DND-41 (cell line): ENCODE data around the gene LRRC28.

Experiments used
- CTCF ChIP-seq: IDR thresholded peaks from 2 replicates; pipeline ENCODE4 v1.5.1; 2012; ENCODE audit warnings: borderline replicate concordance, low read length, moderate library complexity, mild to moderate bottlenecking; ENCODE audit not compliant: poor library complexity, severe bottlenecking; ENCODE audit errors: extremely low read depth
- EZH2 ChIP-seq: IDR thresholded peaks from 3 replicates; pipeline ENCODE4 v1.6.1; 2012; ENCODE audit warnings: borderline replicate concordance, low read depth, mild to moderate bottlenecking, moderate library complexity, low read length, inconsistent platforms; ENCODE audit not compliant: severe bottlenecking

- TF ChIP-seq CTCF (no peak), EZH2 (no peak)
These were observed 182.6 kb downstream of the LRRC28 start for GRCh38 chr15:99433757-99434450.
